GM21526 (cell line): ENCODE data around the gene TTC9C.
"Not testable (repeated sequence)": the region's sequence is repeated elsewhere in the genome, so short reads cannot be mapped to it uniquely, and the experiment has no call there.

ENCODE experiments used
- ATAC-seq: cut with Tn5 transposase; IDR thresholded peaks from one replicate; pipeline ENCODE4 v1.9.1; 2021; ENCODE audit warnings: moderate library complexity; ENCODE audit not compliant: unreplicated experiment, low FRiP score

The TTC9C gene

DNA sequence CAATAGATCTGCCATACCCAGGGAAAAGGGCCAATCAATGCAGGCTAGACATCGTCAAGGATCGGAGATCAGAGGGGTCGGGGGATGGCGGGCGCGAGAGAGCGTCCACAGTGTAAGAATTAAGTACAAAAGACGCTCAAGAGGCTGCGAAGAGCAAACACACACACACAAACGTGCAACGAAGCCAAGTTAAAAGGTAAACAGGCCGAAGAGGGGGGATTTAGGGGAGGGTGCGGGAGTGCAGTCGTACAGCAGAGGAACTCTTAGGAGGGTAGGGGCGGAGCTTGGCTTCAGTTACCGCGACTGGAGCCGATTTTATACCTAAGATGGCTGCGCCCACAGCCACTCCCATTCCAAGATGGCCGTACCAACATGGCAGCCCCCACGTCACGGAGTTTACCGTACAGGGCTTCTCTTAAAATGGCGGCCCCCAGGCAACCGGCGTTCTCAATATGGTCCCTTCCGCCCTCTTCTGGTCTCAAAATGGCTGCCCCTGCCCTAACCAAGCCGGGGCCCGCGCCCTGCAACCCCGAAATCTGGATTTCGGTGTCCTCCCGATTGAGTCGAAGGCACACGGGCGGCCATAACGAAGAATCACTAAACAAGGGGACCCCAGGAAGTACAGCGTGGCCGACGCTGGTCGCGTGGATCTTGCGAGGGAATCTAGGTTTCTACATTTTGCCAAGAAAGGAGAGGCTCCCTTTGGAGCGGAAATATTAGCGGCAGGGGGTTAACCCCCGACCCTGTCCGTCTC is 18.9 kb upstream of the TTC9C start:
- peak; percentile 57 for ATAC-seq

GRCh38 chr11:62710001-62710345 is 18.3 kb upstream of the TTC9C start:
- ATAC-seq = no peak

DNA sequence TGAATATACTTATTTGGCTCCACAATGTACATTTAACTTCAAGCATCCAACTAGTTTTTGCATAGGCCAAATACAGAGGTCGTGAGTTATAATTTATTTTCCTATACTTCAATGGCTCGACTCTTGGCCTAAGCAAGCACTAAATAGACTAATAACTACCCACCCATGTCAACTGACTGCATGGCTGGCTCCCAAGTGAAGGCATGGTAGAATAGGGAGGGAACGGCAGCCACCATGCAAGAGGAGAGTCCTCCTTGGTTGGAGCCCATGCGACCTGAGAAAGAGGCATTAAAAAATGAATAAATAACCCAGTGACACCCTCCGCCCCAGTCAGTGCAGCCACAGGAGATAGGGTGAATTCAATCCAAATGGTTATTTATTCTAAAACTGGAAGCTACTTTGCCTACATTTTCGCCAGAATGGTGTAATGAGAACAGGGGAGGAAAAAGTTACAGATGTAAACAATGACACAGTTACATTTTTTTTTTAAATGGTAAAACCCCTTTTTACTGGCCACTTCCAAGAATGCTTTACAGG is 15.9 kb upstream of the TTC9C start:
- ATAC-seq = no peak

DNA sequence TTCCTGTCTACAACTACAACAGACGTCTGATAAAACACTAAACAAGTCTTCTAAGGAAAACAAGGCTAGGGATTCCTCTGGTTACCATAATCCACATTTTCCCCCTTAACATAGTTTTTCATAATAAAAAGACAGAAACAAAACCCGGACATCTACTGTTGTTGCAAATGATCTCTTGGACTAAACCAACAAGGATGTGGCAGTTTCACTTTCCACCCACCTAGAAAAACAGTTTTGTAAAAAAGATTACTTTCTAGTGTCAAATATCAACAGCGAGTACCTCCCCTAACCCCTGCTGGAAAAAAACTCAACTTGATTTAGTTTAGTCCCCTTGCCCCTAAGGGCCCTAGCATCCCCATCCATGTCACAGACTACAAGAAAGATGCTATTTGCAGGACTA is 15.4 kb upstream of the TTC9C start:
- ATAC-seq = no peak

- no peak for ATAC-seq
Observed at GRCh38 chr11:62713343-62713742, 14.9 kb upstream of the TTC9C start.

DNA sequence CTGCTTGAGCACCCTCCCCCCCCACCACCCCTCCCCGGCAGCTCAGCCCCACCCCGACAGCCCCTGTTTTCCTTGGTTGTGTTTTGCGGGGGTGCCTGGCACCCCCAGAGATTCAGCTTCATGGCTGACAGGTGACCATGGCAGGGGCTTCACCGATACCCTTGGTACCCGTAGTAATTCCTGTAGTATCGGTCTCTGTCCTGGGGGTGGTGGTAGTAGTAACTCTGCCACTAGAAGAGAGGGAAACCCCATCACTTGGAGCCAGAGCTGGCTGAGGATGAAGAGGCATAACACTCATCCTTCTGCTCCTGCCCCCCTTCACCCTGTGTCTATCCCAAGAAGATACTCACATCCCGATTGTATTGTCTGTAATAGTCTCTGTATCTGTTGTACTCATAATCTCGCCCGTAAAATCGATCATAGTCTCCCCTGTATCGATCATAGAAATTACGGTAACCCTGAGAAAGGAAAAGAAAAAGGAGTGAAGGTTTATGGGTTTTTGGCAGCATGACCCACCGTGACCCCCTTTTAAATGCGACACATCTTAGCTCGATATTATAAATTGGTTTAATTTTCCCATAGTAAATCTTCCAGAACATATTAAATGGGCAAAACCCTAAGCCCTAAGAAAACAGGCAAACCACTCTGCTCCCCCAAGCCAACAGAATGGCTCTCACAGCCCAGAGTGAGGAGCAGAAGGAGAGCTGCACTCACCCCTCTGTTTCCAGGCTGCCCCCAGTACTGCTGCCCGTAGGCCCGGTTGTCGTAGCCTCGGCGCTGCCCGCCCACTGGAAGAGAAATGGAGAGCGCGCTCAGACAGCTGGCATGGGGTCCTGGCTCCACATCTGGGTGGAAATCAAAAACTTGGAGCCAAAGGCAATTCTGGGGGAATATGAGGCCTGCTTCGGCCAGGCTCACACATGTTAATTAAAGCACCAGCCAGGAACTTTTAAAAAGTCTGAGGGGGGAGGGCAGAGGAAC is 12.8 kb upstream of the TTC9C start:
- ATAC-seq = no peak

DNA sequence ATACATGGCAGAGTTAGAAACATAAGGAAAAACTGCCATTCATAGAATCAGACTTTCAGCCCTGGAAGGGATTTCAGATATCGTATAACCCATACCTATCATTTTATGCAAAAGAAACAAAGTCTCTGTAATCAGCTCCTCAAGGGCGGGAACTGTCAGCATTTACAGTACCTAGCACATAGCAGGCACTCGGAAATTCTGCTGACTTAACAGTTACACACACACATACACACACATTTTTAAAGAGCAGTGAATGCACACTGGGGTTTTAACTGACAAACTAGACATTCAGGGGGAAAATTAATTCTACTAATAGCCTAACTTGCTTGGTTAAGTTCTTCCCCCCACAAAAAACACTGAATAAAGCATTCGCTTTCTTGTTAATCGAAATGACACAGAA is 12.1 kb upstream of the TTC9C start:
- ATAC-seq = no peak

- ATAC-seq = no peak
Observed at GRCh38 chr11:62716816-62717215, 11.5 kb upstream of the TTC9C start.

GRCh38 chr11:62719302-62719978 is 8.8 kb upstream of the TTC9C start:
- no peak for ATAC-seq

DNA sequence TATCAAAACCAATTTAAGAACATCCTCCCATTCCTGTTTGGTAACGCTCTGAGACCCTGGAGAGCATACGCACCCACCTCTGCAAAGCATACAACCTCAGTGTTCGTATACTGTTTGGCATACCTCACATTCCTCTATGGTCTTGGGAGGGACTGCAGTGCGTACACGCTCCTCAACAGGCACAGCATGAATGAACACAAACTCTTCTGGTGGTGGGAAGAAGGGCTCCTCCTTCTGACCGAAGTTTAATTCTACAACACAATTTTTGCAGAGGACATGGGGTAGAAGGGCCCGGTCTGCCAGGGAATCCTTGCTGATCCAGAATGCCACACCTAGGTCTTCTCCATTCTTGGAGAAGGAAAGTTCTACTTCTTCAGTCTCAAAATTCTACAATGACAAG is 6.3 kb upstream of the TTC9C start:
- no peak for ATAC-seq

DNA sequence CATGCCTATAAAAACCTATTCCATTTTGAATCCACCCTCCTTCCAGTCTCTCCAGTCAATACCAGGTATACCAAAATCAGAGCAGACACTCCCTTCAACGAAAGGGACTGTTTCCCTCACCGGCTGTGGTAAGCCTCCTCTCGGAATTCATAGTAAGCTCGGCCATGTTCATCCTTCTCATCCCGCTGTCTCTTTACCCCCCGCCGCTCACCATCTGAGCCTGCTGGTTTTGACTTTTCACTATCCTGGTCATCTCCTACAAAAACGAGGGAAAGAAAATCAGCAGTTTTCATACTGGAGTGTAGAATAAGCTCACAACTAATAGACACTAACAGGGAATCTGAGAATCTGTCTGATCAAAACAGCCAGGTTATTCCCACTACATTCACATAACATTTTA is 4.1 kb upstream of the TTC9C start:
- no peak for ATAC-seq

- no peak for ATAC-seq
Observed at GRCh38 chr11:62725646-62726045, 2.6 kb upstream of the TTC9C start.

- peak; percentile 1 for ATAC-seq
Observed at GRCh38 chr11:62726156-62726914, 2.0 kb upstream of the TTC9C start.

GRCh38 chr11:62726915-62727164 is 1.4 kb upstream of the TTC9C start:
- peak; percentile 0 for ATAC-seq

GRCh38 chr11:62727165-62727871 is 968 bp upstream of the TTC9C start, which contains the start of gene HNRNPUL2:
Gene HNRNPUL2 (minus strand): TSS chr11:62727457. CDS start chr11:62727156, 301 bp downstream.
- peak; percentile 58 for ATAC-seq

GRCh38 chr11:62727872-62728170 is 465 bp upstream of the TTC9C start:
- peak; percentile 48 for ATAC-seq

DNA sequence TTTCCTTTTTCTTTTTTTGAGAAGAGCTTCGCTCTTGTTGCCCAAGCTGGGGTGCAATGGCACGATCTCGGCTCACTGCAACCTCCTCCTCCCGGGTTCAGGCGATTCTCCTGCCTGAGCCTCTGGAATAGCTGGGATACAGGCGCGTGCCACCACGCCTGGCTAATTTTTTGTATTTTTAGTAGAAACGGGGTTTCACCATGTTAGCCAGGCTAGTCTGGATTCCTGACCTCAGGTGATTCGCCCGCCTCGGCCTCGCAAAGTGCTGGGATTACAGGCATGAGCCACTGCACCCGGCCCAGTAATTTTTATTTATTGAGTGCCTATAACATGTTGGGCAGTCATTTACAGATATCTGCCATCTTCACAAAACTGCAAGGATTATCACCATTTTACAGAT is 1.8 kb downstream of the TTC9C start:
- ATAC-seq = not testable (repeated sequence)

DNA sequence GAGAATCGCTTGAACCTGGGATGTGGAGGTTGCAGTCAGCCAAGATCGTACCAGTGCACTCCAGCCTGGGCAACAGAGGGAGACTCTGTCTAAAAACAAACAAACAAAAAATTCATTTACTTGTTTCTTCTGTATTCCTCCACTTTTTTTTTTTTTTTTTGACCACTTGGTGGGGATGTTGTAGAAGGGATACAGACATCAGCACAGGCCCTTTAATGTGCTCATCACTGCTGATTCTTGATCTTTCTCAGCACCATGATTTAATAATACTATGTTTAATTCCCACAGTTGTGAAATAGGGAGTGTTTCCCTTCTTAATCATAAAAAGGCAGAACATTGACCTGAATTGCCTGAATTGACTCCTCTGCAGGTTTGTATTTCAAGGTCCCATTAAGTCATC is 4.5 kb downstream of the TTC9C start:
- no peak for ATAC-seq

- ATAC-seq = no peak
Observed at GRCh38 chr11:62737196-62737595, 8.9 kb downstream of the TTC9C start.
